GM15510 (cell line): ENCODE measurements around the gene NDUFB2.
A peak's percentile ranks its signal among the peaks of the same experiment; 100 is the strongest.

ENCODE experiments used
- POLR2A ChIP-seq: IDR thresholded peaks from 3 replicates; pipeline ENCODE4 v1.6.1; 2011; ENCODE audit warnings: borderline replicate concordance; ENCODE audit not compliant: insufficient read length; ENCODE audit errors: extremely low read depth

NDUFB2 gene

GRCh38 chr7:140668641-140669040, 27.9 kb upstream of the NDUFB2 start:
- TF ChIP-seq POLR2A: no peak

DNA sequence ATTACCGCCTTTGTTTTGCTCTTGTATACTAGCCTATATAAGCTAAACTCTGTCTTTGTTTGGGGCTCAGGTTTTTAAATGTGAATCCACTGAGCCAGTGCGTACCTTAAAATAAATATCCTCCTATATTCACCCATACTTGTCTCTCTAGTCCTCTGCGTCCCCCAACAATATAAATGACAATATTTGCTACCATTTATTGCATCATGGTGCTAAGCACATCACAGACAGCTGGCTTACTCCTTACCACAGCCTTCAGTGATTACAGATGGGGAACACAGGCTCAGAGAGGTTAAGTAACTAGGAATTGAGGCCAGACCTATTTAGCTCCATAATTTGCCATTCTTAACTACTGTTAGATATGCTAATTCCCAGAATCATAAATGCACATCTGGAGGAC, 27.2 kb upstream of the NDUFB2 start:
- TF ChIP-seq POLR2A: no peak

GRCh38 chr7:140670343-140670935, 26.1 kb upstream of the NDUFB2 start:
- no peak for TF ChIP-seq POLR2A

- TF ChIP-seq POLR2A: no peak
These were observed 24.5 kb upstream of the NDUFB2 start for GRCh38 chr7:140671966-140672365.

DNA sequence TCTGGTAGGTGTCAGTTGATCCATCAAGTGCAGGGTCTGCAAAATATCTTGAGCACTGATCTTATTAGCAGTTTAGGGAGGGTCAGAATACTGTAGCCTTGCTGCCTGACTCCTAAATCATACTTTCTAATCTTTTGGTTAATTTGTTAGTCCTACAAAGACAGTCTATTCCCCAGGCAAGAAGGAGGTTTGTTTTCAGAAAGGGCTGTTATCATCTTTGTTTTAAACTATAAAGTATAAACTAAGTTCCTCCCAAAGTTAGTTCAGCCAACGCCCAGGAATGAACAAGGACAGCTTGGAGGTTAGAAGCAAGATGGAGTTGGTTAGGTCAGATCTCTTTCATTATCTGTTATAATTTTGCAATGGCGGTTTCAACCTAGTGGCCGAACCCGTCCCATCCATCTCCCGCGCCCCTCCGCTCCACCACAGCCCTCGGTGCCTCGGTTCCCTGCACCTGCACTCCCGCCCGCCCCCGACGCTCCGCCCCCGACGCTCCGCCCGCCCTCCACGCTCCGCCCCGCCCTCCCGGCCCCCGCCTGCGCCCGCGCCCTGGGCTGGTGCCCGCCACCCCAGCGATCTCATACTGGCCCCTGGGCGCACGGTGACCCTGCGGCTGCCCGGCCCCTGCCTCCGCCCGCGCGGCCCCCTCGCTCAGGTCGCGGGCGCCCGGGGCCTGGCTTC, 24.0 kb upstream of the NDUFB2 start, which contains the start of gene ADCK2:
Gene ADCK2, plus strand, starts transcription at position 564 of the 681 bp plus-strand sequence. CDS start 386 bp downstream, outside the sequence.
- peak; percentile 72 for TF ChIP-seq POLR2A

- peak; percentile 8 for TF ChIP-seq POLR2A
These were observed 23.3 kb upstream of the NDUFB2 start for GRCh38 chr7:140673063-140673773.

GRCh38 chr7:140673774-140674155, 22.7 kb upstream of the NDUFB2 start:
- no peak for TF ChIP-seq POLR2A

DNA sequence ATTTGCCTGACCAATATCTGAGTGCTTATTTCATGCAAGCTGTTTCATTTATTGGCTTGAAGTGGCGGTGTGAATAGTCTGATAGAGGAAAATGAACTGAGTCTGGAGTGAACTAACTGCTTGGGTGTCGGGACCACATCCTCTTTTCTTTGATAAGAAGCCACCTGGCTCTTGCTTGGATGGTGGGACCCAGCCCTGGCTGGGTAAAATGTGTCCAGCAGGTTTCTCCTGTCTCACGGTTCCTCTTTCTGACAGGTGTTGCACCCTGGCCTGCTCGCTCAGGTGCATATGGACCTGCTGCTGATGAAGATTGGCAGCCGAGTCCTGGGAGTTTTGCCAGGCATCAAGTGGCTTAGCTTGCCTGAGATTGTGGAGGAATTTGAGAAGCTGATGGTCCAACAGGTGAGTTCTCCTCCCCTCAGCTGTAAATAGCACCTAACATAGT, 22.1 kb upstream of the NDUFB2 start:
- no peak for TF ChIP-seq POLR2A

DNA sequence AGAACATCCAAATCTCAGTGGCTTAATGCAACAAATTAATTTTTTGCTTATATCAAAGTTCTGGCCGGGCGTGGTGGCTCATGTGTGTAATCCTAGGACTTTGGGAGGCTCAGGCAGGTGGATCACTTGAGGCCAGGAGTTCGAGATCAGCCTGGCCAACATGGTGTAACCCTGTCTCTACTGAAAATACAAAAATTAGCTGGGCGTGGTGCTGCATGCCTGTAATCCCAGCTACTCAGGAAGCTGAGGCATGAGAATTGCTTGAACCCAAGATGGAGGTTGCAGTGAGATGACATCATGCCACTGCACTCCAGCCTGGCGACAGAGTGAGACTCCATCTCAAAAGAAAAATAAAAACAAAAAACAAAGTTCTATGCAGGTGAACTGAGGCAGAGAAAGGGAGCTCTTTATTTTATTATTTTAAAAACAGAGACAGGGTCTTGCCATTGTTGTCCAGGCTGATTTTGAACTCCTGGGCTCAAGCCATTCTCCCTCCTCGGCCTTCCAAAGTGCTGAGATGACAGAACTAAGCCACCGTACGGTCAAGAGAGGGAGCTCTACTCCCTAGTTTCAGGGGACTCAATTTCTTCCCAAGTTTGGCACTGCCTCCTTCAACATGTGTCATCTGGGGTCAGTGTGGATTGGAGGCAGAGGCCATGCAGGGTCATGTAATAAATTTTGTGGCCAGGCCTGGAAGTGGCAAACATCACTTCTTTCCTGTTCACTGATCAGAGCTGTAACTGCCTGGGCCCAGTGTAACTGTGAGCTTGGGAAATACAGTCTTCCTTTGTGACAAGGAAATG, 21.4 kb upstream of the NDUFB2 start:
- TF ChIP-seq POLR2A: no peak

DNA sequence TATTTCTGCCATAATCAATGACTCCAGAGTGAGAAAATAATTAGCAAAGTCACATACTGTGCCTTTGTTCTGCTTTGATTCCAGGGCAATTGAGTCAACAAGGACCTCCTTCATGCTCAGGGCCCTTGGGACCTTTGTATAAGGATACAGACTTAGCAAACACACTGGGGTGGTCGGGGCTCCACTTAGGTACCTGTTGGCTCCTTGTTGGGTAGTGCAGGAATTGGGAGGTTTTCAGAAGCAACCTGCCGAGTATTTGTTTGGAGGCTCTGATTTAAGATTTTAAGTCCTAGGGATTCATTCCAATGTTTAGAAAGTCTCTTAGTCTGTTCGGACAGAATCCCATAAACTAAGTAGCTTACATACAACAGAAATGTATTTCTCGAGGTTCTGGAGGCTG, 20.8 kb upstream of the NDUFB2 start:
- TF ChIP-seq POLR2A: no peak

DNA sequence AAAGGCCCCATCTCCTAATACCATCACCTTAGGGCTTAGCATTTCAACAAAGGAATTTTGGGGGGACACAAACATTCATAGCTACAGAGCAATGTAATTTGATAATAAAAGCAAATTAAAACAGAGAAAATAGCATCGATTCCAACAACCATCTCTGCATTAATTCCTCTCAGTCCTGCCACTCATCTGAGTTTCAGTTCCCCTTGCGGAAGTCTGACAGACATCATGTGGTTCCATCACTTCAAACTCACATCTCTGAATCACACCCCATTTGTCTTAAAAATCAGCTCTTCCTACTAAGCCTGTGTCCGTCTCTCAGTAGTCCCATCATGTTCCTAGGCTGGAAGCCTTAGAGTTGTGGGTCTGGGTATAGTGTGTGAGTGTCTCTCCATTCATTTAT, 20.2 kb upstream of the NDUFB2 start:
- no peak for TF ChIP-seq POLR2A

- TF ChIP-seq POLR2A: no peak
These were observed 19.0 kb upstream of the NDUFB2 start for GRCh38 chr7:140677496-140677895.

DNA sequence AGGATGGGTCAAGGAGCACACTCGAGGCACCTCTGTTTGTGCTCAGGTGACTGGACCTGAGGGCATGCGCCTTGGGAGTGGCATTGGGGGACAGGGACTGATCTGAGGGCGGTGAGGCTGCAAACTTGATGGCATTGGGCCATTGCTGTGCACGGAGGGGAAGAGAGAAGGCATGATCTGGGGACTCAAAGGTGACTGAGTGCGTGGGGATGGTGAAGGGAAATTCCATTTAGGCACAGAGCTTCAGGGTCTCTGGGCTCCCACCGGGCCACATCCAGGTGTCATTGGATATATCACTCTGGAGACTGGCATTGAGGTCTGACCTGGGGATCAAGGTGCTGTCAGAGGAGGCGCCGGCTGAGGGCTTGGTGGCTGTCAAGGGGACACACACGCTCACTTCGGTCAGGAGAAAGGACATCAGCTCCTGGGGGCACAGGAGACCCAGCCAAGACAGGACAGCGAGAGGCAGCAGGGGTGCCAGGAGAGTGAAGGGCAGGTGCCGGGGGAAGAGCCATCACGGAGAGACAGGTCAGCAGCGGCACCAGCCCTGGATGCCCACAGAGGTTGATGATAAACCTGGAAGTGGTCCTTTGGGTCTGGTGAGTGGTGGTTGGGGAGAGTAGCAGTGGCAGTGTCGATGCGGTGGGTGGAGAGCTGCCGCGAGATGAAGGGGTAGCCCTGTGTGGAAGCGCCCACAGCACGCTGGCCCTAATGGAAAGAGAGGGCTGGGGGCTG, 18.3 kb upstream of the NDUFB2 start:
- no peak for TF ChIP-seq POLR2A

DNA sequence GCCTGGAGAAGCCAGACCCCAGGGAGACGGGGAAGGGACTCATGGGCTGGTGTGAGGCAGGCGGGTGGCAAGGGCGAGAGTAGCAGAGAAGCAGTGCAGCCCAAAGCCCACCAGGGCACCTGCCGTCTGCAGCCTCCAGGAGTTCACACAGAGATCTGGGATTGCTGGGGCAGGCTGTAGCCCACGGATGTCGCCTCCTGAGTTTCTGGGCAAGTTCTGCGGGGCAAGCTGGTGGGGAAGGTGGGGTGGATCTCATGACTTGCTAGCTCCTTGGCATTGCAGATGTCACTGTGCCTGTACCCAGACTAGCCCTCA, 17.7 kb upstream of the NDUFB2 start:
- TF ChIP-seq POLR2A: no peak

- no peak for TF ChIP-seq POLR2A
These were observed 17.3 kb upstream of the NDUFB2 start for GRCh38 chr7:140679186-140679585.

GRCh38 chr7:140680886-140681285, 15.6 kb upstream of the NDUFB2 start:
- no peak for TF ChIP-seq POLR2A
